ENCODE data around the gene NFATC2. TPM values are rescaled to one million over a fixed set of nuclear protein-coding genes. Genes with fewer than 3 reads are reported as not detected.

Gene NFATC2
- total RNA-seq, 1 donor from 2014 or later = 2.0 TPM

GRCh38 chr20:51489611-51490010 lies 52.9 kb downstream of the NFATC2 start:
- no peak for TF ChIP-seq CTCF (IDR thresholded peaks at IDR 0.05)
- H3K4me1 Mint-ChIP-seq (ENCODE audit: low read depth) = peaks cover 44% of the 10 kb centered on the region
- DNase-seq (ENCODE audit: low spot score) = no peak

DNA sequence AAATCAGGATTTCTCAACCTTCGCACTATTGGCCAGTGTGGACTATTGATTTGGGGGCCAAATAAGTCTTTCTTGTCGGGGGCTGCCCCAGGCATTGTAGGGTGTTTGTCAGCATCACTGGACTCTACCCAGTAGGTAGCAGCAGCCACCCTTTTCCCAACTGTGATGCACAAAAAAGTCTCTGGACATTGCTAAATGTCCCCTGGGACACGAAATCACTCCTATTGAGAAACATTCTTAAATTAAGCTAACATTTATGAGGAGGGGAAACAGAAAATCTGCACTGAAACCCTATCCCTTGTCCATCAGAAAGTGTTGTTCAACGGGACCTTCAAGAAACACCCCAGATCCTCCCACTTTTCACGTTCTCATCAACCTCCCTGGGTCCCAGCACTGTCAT lies 54.2 kb downstream of the NFATC2 start:
- Mint-ChIP-seq H3K9me3 (ENCODE audit: low read depth) (no peaks in the 10 kb centered on the region), H3K4me1 (ENCODE audit: low read depth) (peaks cover 50% of the 10 kb centered on the region), H3K27me3 (ENCODE audit: low read depth) (no peaks in the 10 kb centered on the region), H3K4me3 (ENCODE audit: unreplicated experiment) (no peak overlapping the region), H3K27ac (ENCODE audit: unreplicated experiment) (peak overlapping the region; percentile 98), H3K36me3 (ENCODE audit: low read depth) (no peaks in the 10 kb centered on the region)
- DNase-seq (ENCODE audit: low spot score) = no peak
- no peak for TF ChIP-seq CTCF (IDR thresholded peaks at IDR 0.05)

More at GRCh38 chr20:51489611-51490010, 52.9 kb downstream of the NFATC2 start:
- no peak overlapping the region for H3K4me3 Mint-ChIP-seq (ENCODE audit: unreplicated experiment)
- H3K9me3 Mint-ChIP-seq (ENCODE audit: low read depth) = no peaks in the 10 kb centered on the region
- H3K36me3 Mint-ChIP-seq (ENCODE audit: low read depth) = no peaks in the 10 kb centered on the region
- H3K27me3 Mint-ChIP-seq (ENCODE audit: low read depth) = no peaks in the 10 kb centered on the region
- no peak overlapping the region for H3K27ac Mint-ChIP-seq (ENCODE audit: unreplicated experiment)

DNA sequence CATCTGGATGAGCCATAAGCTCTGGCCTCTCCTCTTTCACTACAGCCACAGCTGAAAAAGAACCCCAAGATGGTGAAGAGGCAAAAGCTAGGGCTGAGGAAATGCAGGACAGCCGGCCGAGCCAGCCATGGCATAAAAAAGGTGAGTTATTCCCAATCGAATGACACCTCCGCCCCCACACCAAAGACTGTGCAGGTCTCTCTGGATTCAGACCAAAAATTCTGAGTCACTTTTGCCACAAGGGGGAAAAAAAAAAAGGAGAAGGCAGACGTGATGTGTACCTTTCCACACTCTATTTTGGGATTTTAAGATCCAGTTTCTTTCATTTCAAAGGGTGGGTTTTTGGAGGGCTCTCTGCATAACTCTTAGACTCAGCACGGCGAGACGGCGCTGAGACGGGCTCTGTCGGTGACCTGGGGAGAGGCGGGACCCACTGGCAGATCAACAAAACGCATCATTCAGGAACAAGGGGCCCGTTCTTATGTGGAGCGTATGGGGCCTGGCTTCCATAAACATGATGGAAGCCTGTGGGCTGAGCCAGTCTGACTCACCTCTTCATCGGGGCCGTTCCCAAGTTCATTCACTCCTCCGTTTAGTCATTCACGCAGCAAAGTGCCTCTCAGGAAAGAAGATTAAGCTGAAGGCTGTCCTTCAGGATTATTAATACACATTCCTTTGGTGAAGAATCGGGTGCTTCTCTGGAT lies 54.8 kb downstream of the NFATC2 start:
- no peak for TF ChIP-seq CTCF (IDR thresholded peaks at IDR 0.05)
- Mint-ChIP-seq H3K9me3 (ENCODE audit: low read depth) (no peaks in the 10 kb centered on the region), H3K36me3 (ENCODE audit: low read depth) (no peaks in the 10 kb centered on the region), H3K4me3 (ENCODE audit: unreplicated experiment) (peak overlapping the region; percentile 60), H3K4me1 (ENCODE audit: low read depth) (peaks cover 50% of the 10 kb centered on the region), H3K27me3 (ENCODE audit: low read depth) (no peaks in the 10 kb centered on the region), H3K27ac (ENCODE audit: unreplicated experiment) (peak overlapping the region; percentile 98)
- no peak for DNase-seq (ENCODE audit: low spot score)

- TF ChIP-seq CTCF (IDR thresholded peaks at IDR 0.05) = no peak
- Mint-ChIP-seq H3K4me1 (ENCODE audit: low read depth) (peaks cover 50% of the 10 kb centered on the region), H3K36me3 (ENCODE audit: low read depth) (no peaks in the 10 kb centered on the region), H3K27ac (ENCODE audit: unreplicated experiment) (peak overlapping the region; percentile 98), H3K4me3 (ENCODE audit: unreplicated experiment) (no peak overlapping the region), H3K27me3 (ENCODE audit: low read depth) (no peaks in the 10 kb centered on the region), H3K9me3 (ENCODE audit: low read depth) (no peaks in the 10 kb centered on the region)
- no peak for DNase-seq (ENCODE audit: low spot score)
Observed at GRCh38 chr20:51487076-51487475, 55.4 kb downstream of the NFATC2 start.

GRCh38 chr20:51486197-51487005 lies 56.1 kb downstream of the NFATC2 start:
- Mint-ChIP-seq H3K27ac (ENCODE audit: unreplicated experiment) (peak overlapping the region; percentile 98), H3K36me3 (ENCODE audit: low read depth) (no peaks in the 10 kb centered on the region), H3K4me1 (ENCODE audit: low read depth) (peaks cover 50% of the 10 kb centered on the region), H3K9me3 (ENCODE audit: low read depth) (no peaks in the 10 kb centered on the region), H3K27me3 (ENCODE audit: low read depth) (no peaks in the 10 kb centered on the region), H3K4me3 (ENCODE audit: unreplicated experiment) (no peak overlapping the region)
- no peak for DNase-seq (ENCODE audit: low spot score)
- no peak for TF ChIP-seq CTCF (IDR thresholded peaks at IDR 0.05)

Data from chondrocyte (in vitro differentiated cells).